HG03378 (cell line): ENCODE data around the gene ZNF575.
A peak's percentile ranks its signal among the peaks of the same experiment; 100 is the strongest.
"Not testable (repeated sequence)": the region's sequence is repeated elsewhere in the genome, so short reads cannot be mapped to it uniquely, and the experiment has no call there.

ENCODE experiments used
- ATAC-seq: cut with Tn5 transposase; IDR thresholded peaks from one replicate; pipeline ENCODE4 v1.9.1; 2021; ENCODE audit warnings: mild to moderate bottlenecking, moderate library complexity; ENCODE audit not compliant: unreplicated experiment

ZNF575 gene

GRCh38 chr19:43510713-43511112, 22.3 kb upstream of the ZNF575 start:
- no peak for ATAC-seq

GRCh38 chr19:43511324-43511723, 21.7 kb upstream of the ZNF575 start:
- ATAC-seq, result no peak

GRCh38 chr19:43512399-43512798, 20.6 kb upstream of the ZNF575 start:
- ATAC-seq, result not testable (repeated sequence)

GRCh38 chr19:43518051-43518450, 14.9 kb upstream of the ZNF575 start:
- ATAC-seq, result no peak

- ATAC-seq, result no peak
These were observed 13.4 kb upstream of the ZNF575 start for GRCh38 chr19:43519436-43520088.

GRCh38 chr19:43522929-43523328, 10.1 kb upstream of the ZNF575 start:
- ATAC-seq, result no peak

- not testable (repeated sequence) for ATAC-seq
These were observed 9.3 kb upstream of the ZNF575 start for GRCh38 chr19:43523696-43524095.

GRCh38 chr19:43524922-43525835, 7.8 kb upstream of the ZNF575 start:
- ATAC-seq, result no peak

GRCh38 chr19:43525836-43526771, 6.9 kb upstream of the ZNF575 start:
- ATAC-seq, result no peak

GRCh38 chr19:43526884-43527859, 5.8 kb upstream of the ZNF575 start, which contains the start of gene ETHE1:
Gene ETHE1 (minus strand): TSS chr19:43527201. CDS start chr19:43527177, 24 bp downstream.
- ATAC-seq, result no peak

- no peak for ATAC-seq
These were observed 4.9 kb upstream of the ZNF575 start for GRCh38 chr19:43527860-43528622.

- ATAC-seq, result peak; percentile 24
These were observed 422 bp upstream of the ZNF575 start for GRCh38 chr19:43532571-43532961.

GRCh38 chr19:43533546-43534304, 737 bp downstream of the ZNF575 start:
- peak; percentile 61 for ATAC-seq

- ATAC-seq, result no peak
These were observed 1.4 kb downstream of the ZNF575 start for GRCh38 chr19:43534305-43534815.

- ATAC-seq, result no peak
These were observed 2.1 kb downstream of the ZNF575 start for GRCh38 chr19:43534816-43535761.

GRCh38 chr19:43538922-43539321, 5.9 kb downstream of the ZNF575 start:
- ATAC-seq, result no peak

- no peak for ATAC-seq
These were observed 7.4 kb downstream of the ZNF575 start for GRCh38 chr19:43540381-43540780.
